GM10266 (cell line): ENCODE measurements around the gene GNAS.

Source experiments
- DNase-seq: peaks from one replicate; pipeline ENCODE4 v3.0.0; 2012; ENCODE audit errors: extremely low spot score
- CTCF ChIP-seq: IDR thresholded peaks from 2 replicates; pipeline ENCODE4 v1.5.1; 2012; ENCODE audit warnings: mild to moderate bottlenecking, low read depth; ENCODE audit not compliant: control insufficient read depth, insufficient read depth; ENCODE audit errors: missing control alignments

The GNAS gene

GRCh38 chr20:58838174-58838573 is 14.3 kb upstream of the GNAS start:
- DNase-seq, result no peak
- TF ChIP-seq CTCF, result no peak

GRCh38 chr20:58839474-58839874 is 13.0 kb upstream of the GNAS start:
- peak; percentile 56 for DNase-seq
- TF ChIP-seq CTCF, result peak; percentile 58

GRCh38 chr20:58839991-58840747 is 12.3 kb upstream of the GNAS start:
- no peak for TF ChIP-seq CTCF
- DNase-seq, result no peak

- DNase-seq, result no peak
- no peak for TF ChIP-seq CTCF
Observed at GRCh38 chr20:58840816-58841538, 11.5 kb upstream of the GNAS start.

GRCh38 chr20:58841539-58842264 is 10.8 kb upstream of the GNAS start:
- DNase-seq, result no peak

GRCh38 chr20:58842276-58842675 is 10.2 kb upstream of the GNAS start:
- TF ChIP-seq CTCF, result no peak

More at GRCh38 chr20:58841539-58842264, 10.8 kb upstream of the GNAS start:
- no peak for TF ChIP-seq CTCF

More at GRCh38 chr20:58842276-58842675, 10.2 kb upstream of the GNAS start:
- DNase-seq, result no peak
